Stimulated activated naive CD4-positive, alpha-beta T cell (primary cell): ENCODE results near the gene BTNL2.
"Not testable (repeated sequence)": the region's sequence is repeated elsewhere in the genome, so short reads cannot be mapped to it uniquely, and the experiment has no call there.

Experiments
- DNase-seq, 6 experiments: peaks; one replicate each; lab custom pipeline; 2025; lab: John Stamatoyannopoulos, UW

Gene BTNL2

GRCh38 chr6:32369660-32370059 is 37.3 kb downstream of the BTNL2 start:
- DNase-seq: no peak

- DNase-seq: no peak
These were observed 39.3 kb downstream of the BTNL2 start for GRCh38 chr6:32367644-32368043.

DNA sequence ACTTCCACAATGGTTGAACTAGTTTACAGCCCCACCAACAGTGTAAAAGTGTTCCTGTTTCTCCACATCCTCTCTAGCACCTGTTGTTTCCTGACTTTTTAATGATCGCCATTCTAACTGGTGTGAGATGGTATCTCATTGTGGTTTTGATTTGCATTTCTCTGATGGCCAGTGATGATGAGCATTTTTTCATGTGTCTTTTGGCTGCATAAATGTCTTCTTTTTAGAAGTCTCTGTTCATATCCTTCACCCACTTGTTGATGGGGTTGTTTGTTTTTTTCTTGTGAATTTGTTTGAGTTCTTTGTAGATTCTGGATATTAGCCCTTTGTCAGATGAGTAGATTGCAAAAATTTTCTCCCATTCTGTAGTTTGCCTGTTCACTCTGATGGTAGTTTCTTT is 47.8 kb downstream of the BTNL2 start:
- not testable (repeated sequence) for DNase-seq

DNA sequence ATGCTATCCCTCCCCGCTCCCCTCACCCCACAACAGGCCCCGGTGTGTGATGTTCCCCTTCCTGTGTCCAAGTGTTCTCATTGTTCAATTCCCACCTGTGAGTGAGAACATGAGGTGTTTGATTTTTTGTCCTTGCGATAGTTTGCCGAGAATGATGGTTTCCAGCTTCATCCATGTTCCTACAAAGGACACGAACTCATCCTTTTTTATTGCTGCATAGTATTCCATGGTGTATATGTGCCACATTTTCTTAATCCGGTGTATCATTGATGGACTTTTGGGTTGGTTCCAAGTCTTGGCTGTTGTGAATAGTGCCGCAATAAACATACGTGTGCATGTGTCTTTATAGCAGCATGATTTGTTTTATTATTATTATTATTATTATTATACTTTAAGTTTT is 48.4 kb downstream of the BTNL2 start:
- not testable (repeated sequence) for DNase-seq

GRCh38 chr6:32355018-32355417 is 52.0 kb downstream of the BTNL2 start:
- no peak for DNase-seq

DNA sequence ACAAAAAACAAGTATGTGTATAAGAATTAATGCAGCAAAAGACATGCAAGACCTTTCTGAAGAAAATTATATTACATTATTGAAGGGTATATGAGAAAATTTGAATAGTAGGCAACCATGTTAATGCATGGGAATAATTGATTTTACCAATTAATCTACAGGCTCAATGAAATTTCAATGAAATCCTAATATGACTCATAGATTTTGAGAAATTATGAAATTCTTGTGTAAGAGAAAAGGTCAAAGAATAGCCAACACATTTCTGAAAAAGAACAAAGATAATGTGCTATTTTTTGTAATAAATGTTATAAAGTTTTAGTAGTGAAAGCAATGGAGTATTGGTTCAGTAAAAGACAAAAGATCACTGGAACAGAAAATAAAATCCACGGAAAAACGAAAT is 53.6 kb downstream of the BTNL2 start:
- no peak for DNase-seq
